NCI-H748 (cell line): Measurements from ENCODE around the gene MPO.

Source experiments
- DNase-seq: peaks from one replicate; lab custom pipeline; 2025; ENCODE audit not compliant: unreplicated experiment; lab: John Stamatoyannopoulos, UW

Gene MPO

DNA sequence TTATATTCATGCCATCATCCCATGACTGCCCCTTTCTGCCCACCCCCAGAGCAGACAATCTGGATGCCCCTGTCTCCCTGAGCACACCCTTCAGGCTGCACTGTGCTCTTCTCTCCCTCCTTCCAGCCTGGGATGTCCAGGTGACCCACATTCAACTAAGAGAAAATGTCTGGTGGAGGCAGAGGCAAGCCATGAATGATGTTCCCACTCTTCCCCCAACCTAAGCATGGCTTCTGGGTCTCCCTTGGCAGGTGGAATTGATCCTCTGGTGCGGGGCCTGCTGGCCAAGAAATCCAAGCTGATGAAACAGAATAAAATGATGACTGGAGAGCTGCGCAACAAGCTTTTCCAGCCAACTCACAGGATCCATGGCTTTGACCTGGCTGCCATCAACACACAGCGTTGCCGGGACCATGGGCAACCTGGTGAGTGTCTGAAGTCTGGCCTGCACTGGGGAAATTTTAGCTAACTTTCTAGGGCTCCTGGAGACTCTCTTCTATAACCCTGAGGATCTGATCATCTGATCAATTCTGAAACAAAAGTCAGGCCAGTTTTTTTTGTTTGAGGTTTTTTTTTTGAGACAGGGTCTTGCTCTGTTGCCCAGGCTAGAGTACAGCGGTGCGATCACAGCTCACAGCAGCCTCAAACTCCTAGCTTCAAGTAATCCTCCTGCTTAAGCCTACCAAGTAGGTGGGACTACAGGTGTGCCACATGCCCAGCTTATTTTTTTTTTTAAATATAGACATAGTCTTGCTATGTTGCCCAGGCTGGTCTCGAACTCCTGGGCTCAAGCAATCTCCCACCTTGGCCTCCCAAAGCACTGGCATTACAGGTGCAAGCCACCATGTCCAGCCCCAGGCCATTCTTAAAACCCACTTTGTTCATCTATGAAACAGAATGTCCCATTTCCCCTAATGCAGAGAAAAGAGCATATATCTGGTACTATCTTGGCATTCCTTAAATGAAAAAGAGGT is 14.5 kb downstream of the MPO start:
- no peak for DNase-seq

DNA sequence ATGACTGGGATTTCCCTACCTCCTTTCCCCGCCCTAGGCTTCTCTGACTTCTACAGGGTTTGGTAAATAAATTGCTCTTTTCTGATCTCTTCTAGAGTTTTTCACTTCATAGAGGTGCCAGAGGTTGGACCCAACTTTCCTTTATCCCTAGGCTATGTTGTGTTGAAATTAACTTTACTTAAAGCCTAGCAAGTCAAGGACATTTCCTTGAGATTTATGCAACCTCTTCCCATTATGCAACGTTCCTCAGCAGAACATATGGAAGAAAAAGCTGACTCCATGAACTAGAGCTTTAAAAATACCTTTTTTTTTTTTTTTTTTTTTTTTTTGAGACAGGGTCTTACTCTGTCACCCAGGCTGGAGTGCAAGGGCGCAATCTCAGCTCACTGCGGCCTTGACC is 15.5 kb downstream of the MPO start:
- DNase-seq, result no peak

DNA sequence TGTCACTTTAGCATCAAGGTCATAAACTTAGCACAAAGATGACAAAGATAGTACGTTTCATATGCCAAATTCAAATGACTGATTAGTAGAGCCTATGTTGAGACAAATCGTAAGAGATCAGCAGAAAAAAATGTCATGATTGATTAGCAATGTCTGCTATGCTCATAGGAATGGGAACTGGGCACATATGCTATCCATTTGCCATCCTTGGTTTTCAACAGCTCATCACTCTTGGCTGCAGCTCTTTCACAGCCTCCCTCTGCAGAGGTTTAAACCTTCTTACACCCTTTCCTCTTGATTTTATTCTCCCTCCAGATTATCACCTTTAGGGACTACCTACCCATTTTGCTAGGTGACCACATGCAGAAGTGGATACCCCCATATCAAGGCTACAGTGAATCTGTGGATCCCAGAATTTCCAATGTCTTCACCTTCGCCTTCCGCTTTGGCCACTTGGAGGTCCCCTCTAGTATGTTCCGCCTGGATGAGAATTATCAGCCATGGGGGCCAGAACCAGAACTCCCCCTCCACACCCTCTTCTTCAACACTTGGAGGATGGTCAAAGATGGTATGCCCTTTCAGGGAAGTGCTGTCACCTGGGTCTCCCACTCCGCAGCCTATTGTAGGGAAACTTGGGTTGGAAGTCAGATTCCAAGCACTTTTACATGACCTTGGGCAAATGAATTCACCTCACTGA is 16.2 kb downstream of the MPO start:
- DNase-seq, result no peak

DNA sequence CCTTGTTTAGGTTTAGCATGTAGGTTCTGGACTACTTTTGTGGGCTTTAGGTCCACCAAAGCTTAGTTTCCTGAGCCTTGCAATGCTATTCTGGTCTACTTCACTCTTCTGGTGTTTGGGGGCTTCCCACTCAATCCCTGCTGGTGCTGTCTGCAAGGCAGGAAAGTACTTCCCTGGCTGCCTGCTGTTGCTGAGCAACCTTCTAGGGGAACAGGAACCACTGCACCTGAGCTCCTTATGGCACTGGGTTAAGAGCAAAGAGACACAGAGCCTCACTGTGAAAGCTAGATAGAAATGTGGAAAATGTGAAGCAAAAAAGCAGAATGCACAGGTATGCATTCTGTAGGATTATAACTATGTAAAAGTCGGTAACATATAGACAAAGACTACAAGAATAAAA is 17.0 kb downstream of the MPO start:
- DNase-seq, result no peak

DNA sequence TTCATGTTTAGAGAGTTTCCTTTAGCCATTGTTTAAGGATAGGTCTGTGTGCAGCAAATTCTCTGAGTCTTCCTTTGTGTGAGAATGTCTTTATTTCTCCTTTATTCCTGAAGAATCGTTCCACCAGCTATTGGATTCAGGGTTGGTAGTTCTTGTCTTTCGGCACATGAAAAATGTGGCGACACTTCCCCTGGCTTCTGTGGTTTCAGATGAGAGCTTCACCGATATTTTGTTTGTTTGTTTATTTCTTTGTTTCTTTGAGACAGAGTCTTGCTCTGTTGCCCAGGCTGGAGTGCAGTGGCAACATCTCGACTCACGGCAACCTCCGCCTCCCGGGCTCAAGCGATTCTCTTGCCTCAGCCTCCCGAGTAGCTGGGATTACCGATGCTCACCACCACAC is 18.6 kb downstream of the MPO start:
- no peak for DNase-seq

DNA sequence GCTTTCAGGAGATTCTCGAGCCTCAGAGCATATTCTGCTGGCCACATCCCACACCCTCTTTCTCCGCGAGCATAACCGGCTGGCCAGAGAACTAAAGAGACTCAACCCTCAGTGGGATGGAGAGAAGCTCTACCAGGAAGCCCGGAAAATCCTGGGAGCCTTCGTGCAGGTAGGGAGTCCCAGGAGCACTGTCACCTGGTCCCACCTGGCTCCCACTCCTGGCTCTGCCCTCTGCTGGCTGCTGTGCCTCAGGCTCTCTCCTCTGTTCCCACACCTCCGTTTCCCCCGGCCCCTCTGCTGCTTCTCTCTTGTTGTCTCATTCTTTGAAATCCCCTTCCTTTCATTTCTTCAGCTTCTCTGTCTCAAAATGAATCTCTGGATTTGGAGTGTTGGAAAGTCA is 25.9 kb downstream of the MPO start:
- no peak for DNase-seq

DNA sequence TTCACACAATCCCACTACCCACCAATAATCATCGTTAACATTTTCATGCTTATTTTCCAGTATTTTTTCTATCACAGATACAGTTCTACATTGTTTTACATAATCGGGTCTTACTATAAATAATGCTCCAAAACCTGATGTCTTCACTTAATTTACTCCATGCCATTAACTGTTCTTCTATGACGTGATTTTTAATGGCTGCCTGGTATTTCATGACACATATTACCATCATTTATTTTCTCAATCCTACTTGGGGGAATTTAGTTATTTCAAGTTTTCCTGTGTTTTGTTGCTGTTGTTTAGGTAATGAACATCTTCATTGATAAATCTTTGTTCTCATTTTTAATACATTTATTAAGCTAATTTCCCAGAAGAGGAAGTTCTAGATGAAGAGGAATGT is 27.7 kb downstream of the MPO start:
- no peak for DNase-seq

DNA sequence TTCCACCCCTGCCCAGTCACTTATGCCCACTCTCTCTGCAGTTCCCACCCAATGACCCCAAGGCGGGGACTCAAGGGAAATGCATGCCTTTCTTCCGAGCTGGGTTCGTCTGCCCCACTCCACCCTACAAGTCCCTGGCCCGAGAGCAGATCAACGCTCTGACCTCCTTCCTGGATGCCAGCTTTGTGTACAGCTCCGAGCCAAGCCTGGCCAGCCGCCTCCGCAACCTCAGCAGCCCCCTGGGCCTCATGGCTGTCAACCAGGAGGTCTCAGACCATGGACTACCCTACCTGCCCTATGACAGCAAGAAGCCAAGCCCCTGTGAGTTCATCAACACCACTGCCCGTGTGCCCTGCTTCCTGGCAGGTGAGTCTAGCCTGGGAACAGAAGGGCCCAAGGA is 28.6 kb downstream of the MPO start:
- DNase-seq, result no peak

GRCh38 chr17:58250344-58251011 is 30.3 kb downstream of the MPO start:
- DNase-seq, result no peak

DNA sequence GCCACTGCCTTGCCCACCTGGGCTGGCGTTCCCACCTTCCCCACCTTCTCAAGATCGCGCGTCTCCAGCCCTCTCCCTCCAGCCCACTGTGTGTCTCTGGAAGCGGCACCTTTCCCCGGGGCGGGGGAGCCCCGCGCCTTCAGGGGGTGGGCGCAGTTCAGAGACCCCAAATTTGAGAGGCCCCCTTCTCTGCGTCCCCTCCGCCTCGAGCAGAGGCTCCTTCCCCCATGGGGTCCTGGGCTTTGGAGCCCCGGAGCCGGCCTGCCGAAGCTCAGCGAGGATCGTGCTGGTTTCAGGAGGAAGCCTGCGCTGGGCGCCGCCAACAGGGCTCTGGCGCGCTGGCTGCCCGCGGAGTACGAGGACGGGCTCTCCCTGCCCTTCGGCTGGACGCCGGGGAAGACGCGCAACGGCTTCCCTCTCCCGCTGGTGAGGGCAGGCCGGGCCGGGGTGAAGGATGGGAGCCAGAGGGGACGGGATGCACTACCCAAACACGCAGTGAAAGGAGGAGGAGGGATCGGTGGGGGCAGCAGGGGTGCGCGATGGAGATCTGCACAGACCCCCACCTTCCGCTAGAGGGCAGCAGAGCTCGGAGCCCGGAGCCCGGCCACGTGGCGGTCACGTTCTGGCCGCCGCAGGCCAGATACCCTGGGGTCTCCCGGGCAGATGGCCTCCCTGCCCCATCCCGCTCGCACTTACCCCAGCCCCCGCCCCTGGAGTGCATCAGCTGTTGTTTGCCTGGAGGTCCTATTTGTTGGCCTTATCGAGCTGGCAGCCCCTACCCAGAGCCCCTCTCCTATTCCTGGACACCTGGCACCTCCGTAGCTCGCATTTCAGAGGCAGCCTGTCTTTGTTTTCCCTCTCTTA is 31.2 kb downstream of the MPO start:
- peak; percentile 69 for DNase-seq

GRCh38 chr17:58248955-58249269 is 31.8 kb downstream of the MPO start:
- no peak for DNase-seq

GRCh38 chr17:58247511-58248363 is 33.0 kb downstream of the MPO start:
- DNase-seq, result no peak

DNA sequence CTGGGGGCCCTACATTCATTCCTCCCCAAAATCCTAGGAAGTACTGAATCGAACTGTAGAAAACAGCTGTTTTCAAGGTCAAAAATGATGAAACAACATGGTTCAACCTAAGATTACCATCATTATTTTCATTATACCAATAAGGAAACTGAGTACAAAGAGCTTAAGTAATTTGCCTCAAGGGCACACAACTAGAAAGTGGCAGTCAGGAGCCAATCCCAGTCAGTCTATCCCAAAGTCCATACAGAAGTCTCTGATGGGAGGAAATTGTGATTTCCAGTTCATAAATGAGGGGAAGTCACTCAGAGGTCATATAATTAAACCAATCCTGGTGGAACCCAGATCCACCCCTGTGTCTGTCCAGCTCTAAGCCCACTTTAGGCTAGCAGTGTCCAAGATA is 34.0 kb downstream of the MPO start:
- no peak for DNase-seq

DNA sequence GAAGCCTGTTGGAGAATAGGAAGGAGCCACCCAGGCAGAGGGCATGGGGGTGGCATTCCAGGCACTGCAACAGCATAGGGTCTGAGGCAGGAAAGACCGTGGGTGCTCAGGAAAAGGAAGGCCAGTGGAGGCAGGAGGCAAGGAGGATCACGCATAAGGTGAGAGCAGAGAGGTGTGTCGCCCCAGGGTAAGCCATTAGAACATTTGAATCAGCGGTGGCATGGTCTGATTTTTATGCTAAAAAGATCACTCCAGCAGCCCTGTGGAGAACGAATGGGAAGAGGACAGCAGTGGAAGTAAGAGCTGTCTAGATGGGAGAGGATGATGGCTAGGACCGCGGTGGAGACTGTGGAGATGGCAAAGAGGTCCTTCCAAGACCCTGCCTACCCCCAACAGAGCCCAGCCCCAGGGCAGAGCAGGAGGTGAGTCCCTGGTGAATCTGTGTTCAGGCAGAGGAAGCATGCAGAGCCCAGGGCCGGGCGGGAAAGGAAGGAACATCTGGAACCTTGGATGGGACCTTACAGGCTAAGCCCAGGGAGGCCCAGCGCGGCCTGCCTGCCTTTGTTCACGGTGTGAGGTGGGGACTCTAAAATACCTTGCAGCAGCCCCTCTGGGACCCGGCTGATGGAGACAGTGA is 34.5 kb downstream of the MPO start:
- DNase-seq, result no peak

GRCh38 chr17:58245428-58246103 is 35.2 kb downstream of the MPO start:
- no peak for DNase-seq

GRCh38 chr17:58244963-58245362 is 35.8 kb downstream of the MPO start:
- DNase-seq, result no peak

- DNase-seq, result no peak
Measured at GRCh38 chr17:58242171-58242784, 38.5 kb downstream of the MPO start.

DNA sequence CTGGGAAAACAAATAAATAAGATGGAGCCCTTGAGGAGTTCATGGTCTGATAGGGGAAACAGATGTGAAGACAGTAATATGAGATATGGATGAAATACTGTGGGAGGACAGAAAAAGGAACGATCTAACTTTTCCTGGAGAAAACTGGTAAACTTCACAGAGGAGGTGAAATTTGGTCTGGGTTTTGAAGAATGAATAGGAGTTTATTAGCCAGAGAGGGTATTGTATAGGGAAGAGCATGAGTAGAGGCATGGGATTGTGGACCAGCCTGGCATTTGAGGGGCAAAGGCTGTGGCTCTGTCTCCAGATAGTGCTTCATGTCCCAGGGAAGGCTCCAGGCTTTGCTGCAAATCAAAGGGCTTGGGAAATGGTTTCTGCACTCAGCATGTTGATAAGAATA is 40.7 kb downstream of the MPO start:
- DNase-seq, result no peak
